Dendritic cell treated with granulocyte-macrophage colony-stimulating factor and Interleukin-4, amounts not matched to agents 40 ng/mL and 50 ng/mL, for 4 days (primary cell): Measurements from ENCODE around the gene LIMS1.
A peak's percentile ranks its signal among the peaks of the same experiment; 100 is the strongest.

Source experiments
- H3K27ac Mint-ChIP-seq: one replicate; pipeline ENCODE4 v1.8.0; 2022; ENCODE audit warnings: mild to moderate bottlenecking, mixed read lengths
- H3K27me3 Mint-ChIP-seq: one replicate; pipeline ENCODE4 v1.8.0; 2022; ENCODE audit warnings: mild to moderate bottlenecking, mixed read lengths
- H3K36me3 Mint-ChIP-seq: one replicate; pipeline ENCODE4 v1.8.0; 2022; ENCODE audit warnings: low read depth, mixed read lengths
- H3K4me1 Mint-ChIP-seq: one replicate; pipeline ENCODE4 v1.8.0; 2022; ENCODE audit warnings: low read depth, mixed read lengths
- H3K4me3 Mint-ChIP-seq: one replicate; pipeline ENCODE4 v1.8.0; 2022; ENCODE audit warnings: mild to moderate bottlenecking, moderate library complexity, mixed read lengths
- H3K9me3 Mint-ChIP-seq: one replicate; pipeline ENCODE4 v1.8.0; 2022; ENCODE audit warnings: mixed read lengths
- intact Hi-C: fragments of 100-400 bp; cut with micrococcal nuclease; formaldehyde crosslinking; loops from one replicate; pipeline ENCODE4 v1.15.0; 2022

The LIMS1 gene

DNA sequence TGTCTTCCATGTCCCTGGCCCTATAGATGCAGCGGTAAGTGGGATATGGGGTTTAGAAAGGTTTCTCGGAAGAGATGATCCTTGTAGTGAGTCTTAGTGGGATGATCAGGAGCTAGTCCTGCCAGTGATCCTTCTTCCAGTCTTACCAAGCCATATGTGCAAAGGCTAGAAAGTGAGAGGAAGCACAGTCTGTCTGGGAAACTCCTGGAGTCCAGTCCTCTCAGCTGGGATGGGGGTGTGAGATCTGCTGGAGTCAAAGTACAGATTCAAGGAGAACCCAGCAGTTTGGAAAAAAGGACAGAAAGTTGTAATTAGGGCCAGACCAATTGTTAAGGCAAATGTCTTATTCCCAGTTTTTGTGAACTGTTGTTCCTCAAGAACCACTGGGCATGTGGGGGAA lies 83.3 kb downstream of the LIMS1 start:
- H3K9me3 Mint-ChIP-seq: no peaks in the 10 kb centered on the region
- no peak overlapping the region for H3K4me3 Mint-ChIP-seq
- peaks cover 60% of the 10 kb centered on the region for H3K36me3 Mint-ChIP-seq
- no peaks in the 10 kb centered on the region for H3K27me3 Mint-ChIP-seq
- intact Hi-C loops: no loop called here
- H3K27ac Mint-ChIP-seq: peak overlapping the region; percentile 91
- H3K4me1 Mint-ChIP-seq: peaks cover 88% of the 10 kb centered on the region

DNA sequence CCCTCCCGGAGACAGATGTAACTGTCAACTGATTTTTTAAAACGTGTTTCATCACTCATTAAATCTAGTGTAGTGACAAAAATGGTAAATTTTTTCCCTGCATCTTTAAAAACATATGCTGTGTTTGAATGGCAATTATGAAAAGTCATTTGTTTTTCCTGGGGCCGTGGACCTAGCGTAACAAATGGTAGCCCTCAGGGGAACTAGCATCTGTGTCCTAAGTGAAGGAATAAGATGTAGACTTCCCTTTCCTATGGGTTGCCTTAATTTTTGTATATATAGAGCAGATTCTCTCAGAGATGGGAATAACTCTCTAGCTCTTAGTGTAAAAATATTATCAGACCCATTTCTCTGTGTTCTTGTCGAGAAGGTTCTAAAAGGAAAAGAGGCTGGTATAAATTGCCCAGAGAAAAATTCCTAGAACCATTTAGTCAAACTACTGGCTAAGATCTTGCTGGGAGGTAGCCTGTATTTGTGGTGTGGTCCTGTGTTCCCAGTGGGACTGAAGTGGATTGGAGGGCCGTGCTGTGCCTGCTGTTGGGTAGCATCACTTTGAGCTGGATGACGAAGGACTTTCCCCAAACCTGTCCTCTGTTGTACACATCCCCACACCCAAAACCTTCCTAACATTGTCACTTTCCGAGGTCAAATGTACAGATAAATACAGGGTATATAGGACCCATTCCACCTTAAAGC lies 85.8 kb downstream of the LIMS1 start:
- H3K9me3 Mint-ChIP-seq: no peaks in the 10 kb centered on the region
- H3K36me3 Mint-ChIP-seq: peaks cover 47% of the 10 kb centered on the region
- peak overlapping the region; percentile 91 for H3K27ac Mint-ChIP-seq
- H3K27me3 Mint-ChIP-seq: no peaks in the 10 kb centered on the region
- H3K4me3 Mint-ChIP-seq: no peak overlapping the region
- intact Hi-C loops: loop anchor here (10.0 kb wide), 1 partner anchor 95 kb away; the partner anchor contains the start of gene RANBP2
- H3K4me1 Mint-ChIP-seq: peaks cover 64% of the 10 kb centered on the region

DNA sequence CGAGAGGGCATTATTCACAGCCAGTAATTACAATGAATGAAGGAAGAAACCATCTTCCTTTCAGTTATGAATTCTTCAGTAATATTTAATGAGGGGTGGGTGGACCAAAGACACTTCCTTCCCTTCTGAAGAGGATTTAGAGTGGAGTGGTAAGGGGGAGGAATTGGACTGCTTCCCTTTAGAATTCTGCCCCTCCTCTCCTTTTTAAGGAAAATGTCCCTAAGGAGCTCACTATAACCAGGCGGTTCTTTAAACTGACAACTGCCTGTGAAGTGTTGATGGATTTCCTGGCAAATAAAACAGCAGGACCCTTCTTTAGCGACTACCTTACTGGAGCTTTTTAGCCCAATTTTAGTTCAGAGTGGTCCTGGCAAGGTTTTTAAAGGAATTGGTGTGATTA lies 86.4 kb downstream of the LIMS1 start:
- H3K36me3 Mint-ChIP-seq: peaks cover 41% of the 10 kb centered on the region
- intact Hi-C loops: loop anchor here (10.0 kb wide), 1 partner anchor 94 kb away; the partner anchor contains the start of gene RANBP2
- no peak overlapping the region for H3K4me3 Mint-ChIP-seq
- peak overlapping the region; percentile 91 for H3K27ac Mint-ChIP-seq
- H3K4me1 Mint-ChIP-seq: peaks cover 64% of the 10 kb centered on the region
- H3K9me3 Mint-ChIP-seq: no peaks in the 10 kb centered on the region
- H3K27me3 Mint-ChIP-seq: no peaks in the 10 kb centered on the region

DNA sequence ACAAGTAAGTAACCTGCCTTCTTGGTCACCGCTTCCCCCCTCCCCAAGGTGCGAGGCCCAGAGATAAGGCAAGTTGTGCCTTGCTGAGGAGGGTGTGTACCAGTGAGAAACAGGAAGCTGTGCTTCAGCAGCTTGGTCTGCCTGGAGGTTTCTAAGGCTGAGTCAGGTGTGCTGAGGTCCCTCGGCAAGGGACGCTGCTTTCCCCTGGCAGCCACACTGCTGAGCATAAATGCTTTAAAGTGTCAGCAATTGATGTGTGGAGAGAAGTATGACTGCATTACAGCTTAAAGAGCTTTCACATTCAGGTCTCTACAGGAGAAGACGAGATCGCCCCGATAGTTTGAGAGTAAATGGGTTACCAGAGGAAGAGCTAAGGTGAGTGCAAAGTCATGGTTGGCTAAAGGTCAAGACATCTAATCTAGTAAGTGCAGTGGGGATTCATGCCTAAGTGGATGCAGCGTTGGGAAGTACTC lies 86.9 kb downstream of the LIMS1 start:
- intact Hi-C loops: loop anchor here (10.0 kb wide), 1 partner anchor 94 kb away; the partner anchor contains the start of gene RANBP2

DNA sequence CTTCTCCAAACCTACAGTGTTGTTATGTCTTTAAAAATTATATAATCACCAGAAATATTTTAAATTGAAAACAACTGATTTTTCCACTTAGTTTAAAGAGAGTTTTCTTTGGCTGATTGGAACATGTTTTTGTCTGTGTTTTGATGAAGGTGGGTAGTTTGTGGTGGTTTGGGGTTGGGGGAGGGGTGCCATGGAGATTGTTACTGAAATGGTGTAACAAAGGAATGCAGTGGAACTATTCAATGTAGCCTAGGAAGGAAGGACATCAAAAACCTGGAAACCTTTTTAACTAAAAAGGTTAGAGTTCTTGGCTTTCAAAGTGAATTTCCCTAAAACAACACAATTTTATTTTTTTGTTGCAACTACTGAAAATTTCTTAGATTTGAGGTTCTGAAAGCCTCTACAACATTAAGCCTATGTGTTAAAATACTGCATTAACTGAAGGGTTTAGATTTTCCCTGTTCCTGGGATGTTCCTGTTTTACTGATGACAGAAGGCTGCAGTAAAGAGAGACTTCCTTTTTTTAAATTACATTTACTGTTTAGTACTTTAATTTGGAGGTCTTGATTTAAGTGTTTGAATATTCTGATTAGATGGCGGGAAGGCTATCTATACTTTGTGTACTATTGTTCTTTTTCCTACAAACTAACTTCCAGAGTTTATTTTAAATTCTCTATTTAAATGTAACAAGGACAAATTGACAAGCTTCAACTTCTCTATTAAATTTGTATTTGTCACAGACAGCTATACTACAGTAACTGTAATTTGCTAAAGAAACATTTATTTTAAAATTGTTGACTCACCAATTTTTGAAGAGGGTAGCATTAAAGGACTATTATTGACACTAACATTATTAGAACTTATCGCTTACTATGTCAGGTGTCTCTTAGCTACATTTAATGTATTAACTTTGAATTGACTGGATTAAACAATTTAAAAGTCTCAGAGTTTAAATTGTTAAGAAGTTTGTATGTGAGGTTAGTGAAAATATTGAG lies 87.7 kb downstream of the LIMS1 start:
- no peak overlapping the region for H3K4me3 Mint-ChIP-seq
- peaks cover 30% of the 10 kb centered on the region for H3K36me3 Mint-ChIP-seq
- no peaks in the 10 kb centered on the region for H3K27me3 Mint-ChIP-seq
- peaks cover 57% of the 10 kb centered on the region for H3K4me1 Mint-ChIP-seq
- H3K9me3 Mint-ChIP-seq: no peaks in the 10 kb centered on the region
- peak overlapping the region; percentile 91 for H3K27ac Mint-ChIP-seq
- intact Hi-C loops: loop anchor here (2.0 to 10.0 kb wide), 2 partner anchors 15 to 93 kb away; partner anchors contain the start of gene RANBP2

More for the DNA sequence above, 86.9 kb downstream of the LIMS1 start:
- Mint-ChIP-seq H3K36me3 (peaks cover 36% of the 10 kb centered on the region), H3K9me3 (no peaks in the 10 kb centered on the region), H3K4me3 (peak overlapping the region; percentile 71), H3K4me1 (peaks cover 63% of the 10 kb centered on the region), H3K27me3 (no peaks in the 10 kb centered on the region), H3K27ac (peak overlapping the region; percentile 91)

DNA sequence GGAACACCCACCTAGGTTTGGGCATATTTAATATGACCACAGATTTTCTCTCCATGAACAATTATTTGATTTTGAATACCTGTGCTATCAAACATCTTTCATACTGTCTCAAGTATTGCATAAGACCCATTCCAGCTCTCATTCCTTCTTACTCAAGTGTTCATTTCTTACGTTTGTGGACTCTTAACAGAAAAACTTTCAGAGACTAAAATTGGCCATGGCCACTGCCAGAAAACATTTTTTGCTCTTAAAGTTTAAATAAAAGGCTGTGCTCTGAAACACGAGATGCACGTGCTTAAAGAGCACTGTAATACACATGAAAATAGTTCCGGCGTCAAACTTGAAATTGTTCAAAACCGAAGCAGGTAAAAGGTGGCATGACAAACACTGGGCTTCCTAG lies 89.3 kb downstream of the LIMS1 start:
- peaks cover 29% of the 10 kb centered on the region for H3K36me3 Mint-ChIP-seq
- H3K27ac Mint-ChIP-seq: no peak overlapping the region
- peaks cover 51% of the 10 kb centered on the region for H3K4me1 Mint-ChIP-seq
- H3K4me3 Mint-ChIP-seq: no peak overlapping the region
- intact Hi-C loops: loop anchor here (2.0 to 10.0 kb wide), 2 partner anchors 13 to 91 kb away; partner anchors contain the start of gene RANBP2
- no peaks in the 10 kb centered on the region for H3K27me3 Mint-ChIP-seq
- no peaks in the 10 kb centered on the region for H3K9me3 Mint-ChIP-seq

DNA sequence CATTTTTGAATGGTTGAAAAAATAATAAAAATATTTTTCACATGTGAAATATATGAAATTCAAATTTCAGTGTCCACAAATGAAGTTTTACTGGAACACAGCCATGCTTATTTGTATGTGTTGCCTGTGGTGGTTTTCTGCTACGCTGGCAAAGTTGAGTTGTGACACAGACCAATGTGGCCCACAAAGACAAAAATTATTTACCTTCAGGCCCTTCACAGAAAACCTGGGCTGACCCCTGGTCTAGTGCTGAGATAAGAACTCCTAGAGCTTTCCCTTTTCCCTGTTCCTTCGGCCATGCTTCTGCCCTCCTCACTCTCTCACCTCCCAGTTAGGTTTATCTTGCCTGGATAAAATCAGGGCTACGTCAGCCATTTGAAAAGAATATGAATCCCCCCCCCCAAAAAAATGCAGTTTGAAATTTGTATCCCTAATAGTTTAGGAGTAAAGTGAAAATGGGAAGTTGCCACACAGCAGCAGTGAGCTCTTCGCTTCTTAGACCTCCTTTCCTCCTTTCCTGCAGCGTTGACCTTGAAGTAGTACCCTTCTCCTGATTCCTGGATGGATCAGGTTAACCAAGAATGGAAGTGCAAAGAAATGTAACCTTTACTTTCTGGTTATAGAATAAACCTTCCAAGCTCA lies 91.0 kb downstream of the LIMS1 start:
- intact Hi-C loops: loop anchor here (10.0 kb wide), 1 partner anchor 89 kb away; the partner anchor contains the start of gene RANBP2
- no peaks in the 10 kb centered on the region for H3K27me3 Mint-ChIP-seq
- H3K9me3 Mint-ChIP-seq: no peaks in the 10 kb centered on the region
- H3K36me3 Mint-ChIP-seq: peaks cover 46% of the 10 kb centered on the region
- H3K4me3 Mint-ChIP-seq: no peak overlapping the region
- peaks cover 49% of the 10 kb centered on the region for H3K4me1 Mint-ChIP-seq
- H3K27ac Mint-ChIP-seq: peak overlapping the region; percentile 75

DNA sequence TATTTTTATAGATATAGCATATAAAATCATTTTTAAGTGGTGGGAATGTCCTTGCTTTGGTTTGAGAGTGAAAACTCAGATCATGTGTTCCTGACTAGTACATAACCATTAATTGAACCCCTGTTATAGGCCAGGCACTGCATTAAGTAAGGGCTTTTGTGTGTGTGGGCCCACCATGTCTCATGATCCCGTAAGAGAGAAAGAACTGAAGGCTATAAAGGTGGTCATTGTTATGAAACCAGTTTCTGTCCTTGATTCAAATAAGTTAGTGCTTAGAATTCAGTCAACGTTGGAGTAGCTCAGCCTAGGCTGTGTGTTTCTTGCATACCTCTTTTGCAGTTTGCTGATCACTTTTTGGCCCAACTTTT lies 91.5 kb downstream of the LIMS1 start:
- H3K36me3 Mint-ChIP-seq: peaks cover 51% of the 10 kb centered on the region
- H3K4me1 Mint-ChIP-seq: peaks cover 44% of the 10 kb centered on the region
- H3K27ac Mint-ChIP-seq: peak overlapping the region; percentile 75
- no peaks in the 10 kb centered on the region for H3K27me3 Mint-ChIP-seq
- intact Hi-C loops: loop anchor here (10.0 kb wide), 1 partner anchor 89 kb away; the partner anchor contains the start of gene RANBP2
- no peaks in the 10 kb centered on the region for H3K9me3 Mint-ChIP-seq
- H3K4me3 Mint-ChIP-seq: no peak overlapping the region

DNA sequence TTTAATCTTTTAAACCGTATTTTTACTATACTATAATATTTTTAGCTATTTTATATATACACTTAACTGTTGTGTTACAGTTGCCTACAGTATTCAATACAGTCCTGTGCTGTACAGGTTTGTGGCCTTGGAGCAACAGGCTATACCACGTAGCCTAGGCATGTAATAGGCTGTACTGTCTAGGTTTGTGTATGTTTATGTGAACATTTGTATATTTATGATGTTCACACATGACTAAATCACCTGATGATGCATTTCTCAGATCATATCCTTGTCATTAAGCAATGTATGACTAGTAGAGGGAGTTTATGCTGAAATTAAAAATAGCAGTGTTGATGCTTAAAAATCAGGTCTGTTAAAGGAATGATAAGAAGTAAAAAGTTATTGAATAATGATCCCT lies 92.7 kb downstream of the LIMS1 start:
- H3K4me1 Mint-ChIP-seq: peaks cover 40% of the 10 kb centered on the region
- no peaks in the 10 kb centered on the region for H3K27me3 Mint-ChIP-seq
- peaks cover 49% of the 10 kb centered on the region for H3K36me3 Mint-ChIP-seq
- no peak overlapping the region for H3K27ac Mint-ChIP-seq
- H3K4me3 Mint-ChIP-seq: no peak overlapping the region
- intact Hi-C loops: loop anchor here (10.0 kb wide), 1 partner anchor 88 kb away; the partner anchor contains the start of gene RANBP2
- H3K9me3 Mint-ChIP-seq: no peaks in the 10 kb centered on the region

DNA sequence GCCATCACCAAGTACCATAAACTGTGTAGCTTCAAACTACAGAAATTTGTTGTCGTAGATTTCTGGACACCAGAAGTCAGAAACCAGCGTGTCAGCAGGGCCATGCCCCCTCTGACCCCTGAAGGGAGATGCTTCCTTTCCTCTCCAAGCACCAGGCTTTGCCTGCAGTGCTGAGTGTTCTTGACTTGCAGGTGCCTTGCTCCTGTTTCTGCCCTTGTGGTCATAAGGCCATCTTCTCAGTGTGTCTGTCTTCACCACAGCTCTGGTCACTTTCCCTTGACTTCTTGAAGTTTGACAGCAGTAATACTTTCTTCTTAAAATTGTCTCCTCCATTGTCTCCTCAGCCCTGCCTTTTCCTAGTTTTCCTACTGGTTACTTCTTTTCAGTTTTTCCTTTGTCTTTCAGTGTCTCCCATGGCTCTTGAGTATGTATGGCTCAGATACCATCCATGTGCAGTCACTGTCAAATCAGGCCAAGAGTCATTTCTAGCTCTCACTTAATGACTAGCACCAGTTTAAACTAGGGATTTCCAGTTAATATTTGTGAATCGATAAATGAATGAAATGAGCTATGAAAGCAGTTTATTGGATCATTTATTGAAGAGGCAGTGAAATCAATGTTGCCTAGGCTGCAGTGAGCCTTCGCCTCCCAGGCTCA lies 93.8 kb downstream of the LIMS1 start:
- no peak overlapping the region for H3K27ac Mint-ChIP-seq
- peaks cover 51% of the 10 kb centered on the region for H3K4me1 Mint-ChIP-seq
- intact Hi-C loops: loop anchor here (10.0 kb wide), 1 partner anchor 87 kb away; the partner anchor contains the start of gene RANBP2
- H3K27me3 Mint-ChIP-seq: no peaks in the 10 kb centered on the region
- no peak overlapping the region for H3K4me3 Mint-ChIP-seq
- no peaks in the 10 kb centered on the region for H3K9me3 Mint-ChIP-seq
- H3K36me3 Mint-ChIP-seq: peaks cover 60% of the 10 kb centered on the region

DNA sequence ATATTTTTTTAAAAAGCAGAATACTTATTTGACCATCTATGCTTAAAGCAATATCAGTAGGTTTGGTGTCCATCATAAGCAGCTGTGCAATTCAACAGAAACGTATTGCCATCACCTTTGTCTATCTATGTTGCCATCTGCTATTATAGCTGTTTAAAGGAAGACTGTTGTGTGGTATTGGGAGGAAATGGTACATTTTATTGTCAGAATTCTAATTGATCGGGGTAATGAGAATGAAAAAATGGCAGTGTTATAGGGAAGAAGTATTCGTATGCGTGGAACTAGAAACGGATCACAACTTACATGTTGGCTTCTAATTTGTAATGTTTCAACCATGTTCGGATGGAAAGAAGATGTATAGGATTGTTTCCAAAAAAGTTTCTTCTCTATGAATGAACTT lies 94.7 kb downstream of the LIMS1 start:
- intact Hi-C loops: loop anchor here (10.0 kb wide), 1 partner anchor 86 kb away; the partner anchor contains the start of gene RANBP2
- no peak overlapping the region for H3K27ac Mint-ChIP-seq
- H3K36me3 Mint-ChIP-seq: peaks cover 60% of the 10 kb centered on the region
- H3K27me3 Mint-ChIP-seq: no peaks in the 10 kb centered on the region
- peaks cover 60% of the 10 kb centered on the region for H3K4me1 Mint-ChIP-seq
- H3K9me3 Mint-ChIP-seq: no peaks in the 10 kb centered on the region
- H3K4me3 Mint-ChIP-seq: no peak overlapping the region

DNA sequence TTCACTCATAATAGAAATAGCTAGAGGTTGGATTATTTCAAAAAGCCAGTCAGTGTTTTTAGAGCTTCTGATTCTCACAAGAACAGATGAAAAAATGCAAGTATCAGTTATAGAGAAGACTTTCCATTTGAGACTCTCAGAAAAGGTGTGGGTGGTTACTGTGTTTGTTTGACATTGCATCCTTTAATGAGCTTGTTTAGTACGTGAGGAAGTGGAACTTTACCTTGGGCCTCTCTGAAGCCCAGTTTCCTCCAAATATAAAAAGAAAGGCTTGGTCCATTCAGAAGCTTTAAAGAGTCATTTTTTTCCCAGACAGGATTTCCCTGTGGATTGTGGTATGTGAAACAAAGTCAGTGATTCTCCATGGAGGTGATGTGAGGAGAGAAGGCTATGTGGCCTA lies 95.1 kb downstream of the LIMS1 start:
- H3K4me1 Mint-ChIP-seq: peaks cover 64% of the 10 kb centered on the region
- H3K27ac Mint-ChIP-seq: no peak overlapping the region
- H3K9me3 Mint-ChIP-seq: no peaks in the 10 kb centered on the region
- H3K36me3 Mint-ChIP-seq: peaks cover 59% of the 10 kb centered on the region
- no peaks in the 10 kb centered on the region for H3K27me3 Mint-ChIP-seq
- intact Hi-C loops: loop anchor here (10.0 kb wide), 1 partner anchor 85 kb away; the partner anchor contains the start of gene RANBP2
- H3K4me3 Mint-ChIP-seq: no peak overlapping the region
